Activated CD4-positive, alpha-beta T cell treated with anti-CD3 and anti-CD28 coated beads for 36 hours (primary cell): ENCODE data around the gene SP140L. TPM values are rescaled to one million over a fixed set of nuclear protein-coding genes. Genes with fewer than 3 reads are reported as not detected.
"Not testable (repeated sequence)": the region's sequence is repeated elsewhere in the genome, so short reads cannot be mapped to it uniquely, and the experiment has no call there.

Experiments
- ATAC-seq: fragments of 200-7000 bp; cut with Tn5 transposase; one replicate; pipeline ENCODE4 v1.10.0; 2021; ENCODE audit warnings: mild to moderate bottlenecking, moderate library complexity
- CTCF ChIA-PET: fragments of 350-600 bp; sonication (Branson Sonifier 250); formaldehyde crosslinking; loops from one replicate; lab custom pipeline; 2021; ENCODE audit warnings: antibody characterized with exemption; lab: Charles Lee
- POLR2A ChIA-PET: fragments of 350-600 bp; sonication (Branson Sonifier 250); formaldehyde crosslinking; loops from one replicate; lab custom pipeline; 2021; ENCODE audit warnings: antibody characterized with exemption, inconsistent platforms; lab: Charles Lee
- DNase-seq: peaks from one replicate; pipeline ENCODE4 v3.0.0-alpha.2; 2020
- H3K27ac Mint-ChIP-seq: one replicate; pipeline ENCODE4 v1.8.0; 2021; ENCODE audit warnings: mixed read lengths
- H3K27me3 Mint-ChIP-seq: one replicate; pipeline ENCODE4 v1.8.0; 2021; ENCODE audit warnings: mixed read lengths
- H3K36me3 Mint-ChIP-seq: one replicate; pipeline ENCODE4 v1.8.0; 2021; ENCODE audit warnings: low read depth, mixed read lengths
- H3K4me1 Mint-ChIP-seq: one replicate; pipeline ENCODE4 v1.8.0; 2021; ENCODE audit warnings: mixed read lengths
- H3K4me3 Mint-ChIP-seq: one replicate; pipeline ENCODE4 v1.8.0; 2021; ENCODE audit warnings: mild to moderate bottlenecking, moderate library complexity, mixed read lengths
- H3K9me3 Mint-ChIP-seq: one replicate; pipeline ENCODE4 v1.8.0; 2021; ENCODE audit warnings: low read depth, mixed read lengths
- intact Hi-C, 2 experiments: fragments of 100-400 bp; cut with DNase I in 1 of 2; cut with micrococcal nuclease in 1 of 2; formaldehyde crosslinking; loops; one replicate each; pipeline versions ENCODE4 v1.14.2 to v1.15.1; 2022 to 2024; cut with DNase I, micrococcal nuclease
- total RNA-seq, 2 experiments: library from RNA; stranded (reverse); gene quantifications; one replicate each; pipeline ENCODE4 v1.2.3, GENCODE V29; 2021

Gene SP140L
- total RNA-seq, 2 experiments from 2014 or later, result 40.1 to 43.4 TPM

- peaks cover 42% of the 10 kb centered on the region for H3K36me3 Mint-ChIP-seq
- ATAC-seq (no peak), DNase-seq (no peak)
- no peak overlapping the region for H3K4me3 Mint-ChIP-seq
- intact Hi-C loops, result no loop called here
- CTCF ChIA-PET, result interaction anchor here (0.8 to 1.4 kb wide), 2 partner anchors 106 to 375 kb away, joined by 3 read pairs; no protein-coding TSS in a partner anchor
- H3K27ac Mint-ChIP-seq, result no peak overlapping the region
- POLR2A ChIA-PET, result no interaction called here
- H3K27me3 Mint-ChIP-seq, result no peaks in the 10 kb centered on the region
- H3K4me1 Mint-ChIP-seq, result peaks cover 2% of the 10 kb centered on the region
- H3K9me3 Mint-ChIP-seq, result no peaks in the 10 kb centered on the region
These were observed 56.5 kb downstream of the SP140L start for GRCh38 chr2:230383453-230383852.

- H3K4me1 Mint-ChIP-seq, result no peaks in the 10 kb centered on the region
- peaks cover 48% of the 10 kb centered on the region for H3K36me3 Mint-ChIP-seq
- ChIA-PET POLR2A (no interaction called here), CTCF (no interaction called here)
- no peaks in the 10 kb centered on the region for H3K9me3 Mint-ChIP-seq
- H3K4me3 Mint-ChIP-seq, result no peak overlapping the region
- ATAC-seq, result no peak
- DNase-seq, result no peak
- no peak overlapping the region for H3K27ac Mint-ChIP-seq
- H3K27me3 Mint-ChIP-seq, result no peaks in the 10 kb centered on the region
- intact Hi-C loops, result no loop called here
These were observed 58.0 kb downstream of the SP140L start for GRCh38 chr2:230384986-230385385.

GRCh38 chr2:230394301-230394700, 67.3 kb downstream of the SP140L start:
- no peaks in the 10 kb centered on the region for H3K4me1 Mint-ChIP-seq
- DNase-seq (no peak), ATAC-seq (no peak)
- POLR2A ChIA-PET, result no interaction called here
- no peak overlapping the region for H3K4me3 Mint-ChIP-seq
- CTCF ChIA-PET, result interaction anchor here (0.6 to 0.7 kb wide), 2 partner anchors 142 to 244 kb away, joined by 3 to 5 read pairs; no protein-coding TSS in a partner anchor
- H3K9me3 Mint-ChIP-seq, result no peaks in the 10 kb centered on the region
- no peak overlapping the region for H3K27ac Mint-ChIP-seq
- intact Hi-C loops, result no loop called here
- no peaks in the 10 kb centered on the region for H3K27me3 Mint-ChIP-seq
- peaks cover 85% of the 10 kb centered on the region for H3K36me3 Mint-ChIP-seq

GRCh38 chr2:230398698-230399097, 71.7 kb downstream of the SP140L start:
- intact Hi-C loops, H3K27ac Mint-ChIP-seq, H3K4me3 Mint-ChIP-seq, H3K27me3 Mint-ChIP-seq, H3K4me1 Mint-ChIP-seq, DNase-seq, ATAC-seq, CTCF ChIA-PET, H3K9me3 Mint-ChIP-seq: not testable (repeated sequence)
- POLR2A ChIA-PET, result interaction anchor here (0.9 kb wide), 1 partner anchor 8 kb away, joined by 3 read pairs; no protein-coding TSS in a partner anchor
- H3K36me3 Mint-ChIP-seq, result peaks cover 72% of the 10 kb centered on the region

DNA sequence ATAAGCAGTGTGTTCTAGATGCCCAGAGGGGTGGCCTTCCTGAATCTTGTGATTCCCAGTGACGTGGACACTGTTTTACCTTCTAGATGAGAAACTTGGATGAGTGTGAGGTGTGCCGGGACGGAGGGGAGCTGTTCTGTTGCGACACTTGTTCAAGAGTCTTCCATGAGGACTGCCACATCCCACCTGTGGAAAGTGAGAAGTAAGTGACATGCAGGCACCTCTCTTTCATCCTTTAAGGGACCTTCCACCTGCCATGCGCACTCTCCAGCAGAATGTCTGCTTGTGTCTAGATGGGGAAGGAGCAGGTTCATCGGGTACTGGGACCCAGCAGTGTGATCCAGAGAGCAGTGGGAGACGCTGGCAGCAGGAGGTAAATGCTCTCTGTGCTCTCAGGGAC, 73.0 kb downstream of the SP140L start:
- Mint-ChIP-seq H3K4me3 (no peak overlapping the region), H3K9me3 (no peaks in the 10 kb centered on the region), H3K27ac (peak overlapping the region; percentile 4), H3K36me3 (peaks cover 70% of the 10 kb centered on the region), H3K27me3 (no peaks in the 10 kb centered on the region), H3K4me1 (no peaks in the 10 kb centered on the region)
- DNase-seq (no peak), ATAC-seq (no peak)
- ChIA-PET CTCF (no interaction called here), POLR2A (no interaction called here)
- intact Hi-C loops, result no loop called here

- Mint-ChIP-seq H3K4me3 (no peak overlapping the region), H3K27me3 (no peaks in the 10 kb centered on the region), H3K9me3 (no peaks in the 10 kb centered on the region), H3K4me1 (no peaks in the 10 kb centered on the region), H3K36me3 (peaks cover 70% of the 10 kb centered on the region), H3K27ac (no peak overlapping the region)
- POLR2A ChIA-PET, result no interaction called here
- no peak for ATAC-seq
- intact Hi-C loops, result no loop called here
- CTCF ChIA-PET, result no interaction called here
- DNase-seq, result no peak
These were observed 73.5 kb downstream of the SP140L start for GRCh38 chr2:230400454-230400853.

GRCh38 chr2:230401026-230401425, 74.0 kb downstream of the SP140L start:
- intact Hi-C loops, H3K27me3 Mint-ChIP-seq, DNase-seq, H3K27ac Mint-ChIP-seq, POLR2A ChIA-PET, CTCF ChIA-PET, H3K9me3 Mint-ChIP-seq, H3K4me1 Mint-ChIP-seq, H3K4me3 Mint-ChIP-seq, ATAC-seq: not testable (repeated sequence)
- peaks cover 68% of the 10 kb centered on the region for H3K36me3 Mint-ChIP-seq

- Mint-ChIP-seq H3K4me1 (peaks cover 10% of the 10 kb centered on the region), H3K9me3 (peaks cover 2% of the 10 kb centered on the region), H3K36me3 (peaks cover 57% of the 10 kb centered on the region), H3K27ac (no peak overlapping the region), H3K27me3 (no peaks in the 10 kb centered on the region), H3K4me3 (no peak overlapping the region)
- CTCF ChIA-PET, result no interaction called here
- no peak for DNase-seq
- intact Hi-C loops, result no loop called here
- ATAC-seq, result no peak
- POLR2A ChIA-PET, result no interaction called here
These were observed 76.8 kb downstream of the SP140L start for GRCh38 chr2:230403746-230404145.

GRCh38 chr2:230405824-230406223, 78.8 kb downstream of the SP140L start:
- Mint-ChIP-seq H3K4me3 (no peak overlapping the region), H3K27me3 (no peaks in the 10 kb centered on the region), H3K4me1 (peaks cover 17% of the 10 kb centered on the region), H3K9me3 (peaks cover 2% of the 10 kb centered on the region), H3K36me3 (peaks cover 44% of the 10 kb centered on the region), H3K27ac (no peak overlapping the region)
- DNase-seq (no peak), ATAC-seq (no peak)
- intact Hi-C loops, result no loop called here
- ChIA-PET POLR2A (no interaction called here), CTCF (no interaction called here)

DNA sequence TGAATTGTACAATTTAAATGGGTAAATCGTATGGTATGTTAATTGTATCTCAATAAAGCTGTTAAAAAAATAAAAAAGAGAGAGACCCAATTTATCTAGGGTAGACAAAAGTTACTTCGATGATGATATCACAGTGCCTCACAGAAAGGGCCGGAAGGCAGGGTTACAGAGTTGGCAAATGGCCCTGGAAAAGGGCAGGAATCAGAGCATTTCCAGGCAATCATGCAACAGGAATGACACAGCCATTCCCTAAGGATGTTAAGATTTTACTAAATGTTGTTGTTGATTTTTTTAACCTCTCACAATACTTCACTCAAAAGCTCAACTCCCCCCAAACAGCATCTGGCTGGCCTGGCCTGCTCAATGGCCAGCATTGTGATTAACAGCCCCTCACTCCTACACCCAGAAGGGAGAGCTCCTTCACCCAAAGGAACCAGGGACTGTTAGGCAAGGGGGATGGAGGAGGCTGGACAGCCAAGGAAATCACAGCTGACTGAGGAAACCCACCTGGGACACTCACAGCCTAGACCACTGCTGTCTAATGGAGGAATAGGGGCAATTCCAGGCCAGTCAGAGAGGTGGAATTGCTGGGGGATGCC, 81.3 kb downstream of the SP140L start:
- CTCF ChIA-PET, result interaction anchor here (1.0 kb wide), 1 partner anchor 18 kb away, joined by 3 read pairs; no protein-coding TSS in a partner anchor
- no peak overlapping the region for H3K4me3 Mint-ChIP-seq
- peaks cover 30% of the 10 kb centered on the region for H3K36me3 Mint-ChIP-seq
- no peaks in the 10 kb centered on the region for H3K27me3 Mint-ChIP-seq
- H3K9me3 Mint-ChIP-seq, result peaks cover 2% of the 10 kb centered on the region
- no peak overlapping the region for H3K27ac Mint-ChIP-seq
- H3K4me1 Mint-ChIP-seq, result peaks cover 34% of the 10 kb centered on the region
- POLR2A ChIA-PET, result no interaction called here
- DNase-seq, result no peak
- no peak for ATAC-seq
- intact Hi-C loops, result no loop called here

- CTCF ChIA-PET, result interaction anchor here (1.0 kb wide), 1 partner anchor 203 kb away, joined by 3 read pairs; no protein-coding TSS in a partner anchor
These were observed 82.3 kb downstream of the SP140L start for GRCh38 chr2:230409316-230409715.

GRCh38 chr2:230410263-230410662, 83.3 kb downstream of the SP140L start:
- no peak overlapping the region for H3K4me3 Mint-ChIP-seq
- ChIA-PET CTCF (interaction anchor here (0.7 kb wide), 1 partner anchor 70 kb away, joined by 3 read pairs; no protein-coding TSS in a partner anchor), POLR2A (no interaction called here)
- intact Hi-C loops, result loop anchor here (5.0 to 10.0 kb wide), 5 partner anchors 63 to 385 kb away; partner anchors contain the start of gene CAB39 (in 1 of the 2)
- peaks cover 2% of the 10 kb centered on the region for H3K9me3 Mint-ChIP-seq
- no peaks in the 10 kb centered on the region for H3K27me3 Mint-ChIP-seq
- DNase-seq (no peak), ATAC-seq (no peak)
- no peak overlapping the region for H3K27ac Mint-ChIP-seq
- peaks cover 53% of the 10 kb centered on the region for H3K4me1 Mint-ChIP-seq
- H3K36me3 Mint-ChIP-seq, result peaks cover 14% of the 10 kb centered on the region

More at GRCh38 chr2:230409316-230409715, 82.3 kb downstream of the SP140L start:
- POLR2A ChIA-PET, intact Hi-C loops, H3K27ac Mint-ChIP-seq, H3K27me3 Mint-ChIP-seq, H3K4me3 Mint-ChIP-seq, H3K9me3 Mint-ChIP-seq, ATAC-seq, DNase-seq: not testable (repeated sequence)
- Mint-ChIP-seq H3K36me3 (peaks cover 22% of the 10 kb centered on the region), H3K4me1 (peaks cover 44% of the 10 kb centered on the region)
